COR-L47 (cell line): ENCODE data around the gene DTD2.
"Not testable (repeated sequence)": the region's sequence is repeated elsewhere in the genome, so short reads cannot be mapped to it uniquely, and the experiment has no call there.

Experiments
- DNase-seq: peaks from one replicate; lab custom pipeline; 2025; lab: John Stamatoyannopoulos, UW

DTD2 gene

GRCh38 chr14:31456841-31457664 lies at the start of gene DTD2:
DTD2 (minus strand) TSS chr14:31457506; CDS start chr14:31457393, 113 bp downstream.
- peak; percentile 93 for DNase-seq

- DNase-seq = no peak
Measured at GRCh38 chr14:31505411-31505810, 48.1 kb upstream of the DTD2 start.

DNA sequence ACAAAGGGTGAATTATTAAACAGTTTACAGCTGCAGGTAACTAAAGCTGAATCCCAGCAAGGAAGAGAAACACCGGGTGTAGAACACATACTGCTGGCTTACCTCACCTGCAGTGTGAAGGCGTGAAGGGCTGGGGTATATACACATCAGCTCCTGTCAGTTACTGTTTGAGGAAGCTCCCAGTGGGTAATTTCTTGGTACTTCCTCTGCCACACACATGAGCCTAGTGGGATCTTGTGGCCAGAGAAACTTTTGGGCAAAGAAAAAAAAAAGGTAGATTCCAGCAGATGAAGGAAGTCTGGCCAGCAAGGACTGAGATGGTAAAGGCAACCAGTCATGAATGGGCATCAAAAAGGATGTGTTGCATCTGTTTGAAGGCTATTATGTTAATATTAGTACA lies 44.6 kb upstream of the DTD2 start:
- DNase-seq = no peak

- no peak for DNase-seq
Measured at GRCh38 chr14:31492759-31493498, 35.6 kb upstream of the DTD2 start.

- no peak for DNase-seq
Measured at GRCh38 chr14:31489691-31490090, 32.4 kb upstream of the DTD2 start.

DNA sequence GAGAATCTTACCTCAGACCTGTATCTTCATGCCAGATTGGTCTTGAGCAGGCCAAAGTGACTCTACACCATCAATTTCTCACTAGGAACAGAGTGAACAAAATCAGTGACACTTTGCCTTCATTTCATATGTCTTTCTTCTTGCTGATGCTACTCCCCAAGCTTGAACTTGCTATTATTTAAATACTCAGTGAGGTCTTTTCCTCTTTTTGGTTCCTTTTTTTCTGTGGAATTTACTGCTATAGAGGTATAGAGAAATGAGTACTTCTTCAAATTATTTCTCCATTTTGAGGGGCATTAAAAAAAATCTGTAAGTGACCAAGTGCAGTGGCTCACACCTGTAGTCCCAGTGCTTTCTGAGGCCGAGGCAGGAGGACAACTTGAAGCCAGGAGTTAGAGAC lies 30.6 kb upstream of the DTD2 start, which contains the start of gene GPR33:
Gene GPR33, minus strand, starts transcription at position 154 of the 400 bp plus-strand sequence. CDS start 4,074 bp downstream, outside the sequence.
- no peak for DNase-seq

GRCh38 chr14:31486764-31487163 lies 29.5 kb upstream of the DTD2 start:
- no peak for DNase-seq

- DNase-seq = no peak
Measured at GRCh38 chr14:31484754-31485153, 27.4 kb upstream of the DTD2 start.

- no peak for DNase-seq
Measured at GRCh38 chr14:31480156-31480555, 22.9 kb upstream of the DTD2 start.

DNA sequence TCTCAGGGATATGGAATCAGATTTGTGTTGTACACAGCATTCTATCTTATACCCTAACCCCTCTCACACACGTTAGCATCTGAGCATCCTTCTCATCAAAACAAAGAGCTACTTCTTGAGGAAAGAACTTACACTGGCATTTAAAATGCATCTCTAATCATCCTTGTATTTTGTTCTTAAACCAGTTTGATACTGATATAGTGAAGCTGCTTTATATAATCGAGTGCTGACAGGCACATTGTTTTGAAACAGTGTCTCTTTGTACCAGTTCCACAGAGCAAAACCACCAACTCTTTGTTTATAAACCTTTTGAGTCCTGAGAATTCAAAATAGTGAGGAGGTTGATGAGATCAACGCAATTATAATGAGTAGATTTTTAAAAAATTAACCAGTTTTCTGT lies 21.7 kb upstream of the DTD2 start:
- no peak for DNase-seq

GRCh38 chr14:31477248-31477647 lies 19.9 kb upstream of the DTD2 start:
- DNase-seq = no peak

DNA sequence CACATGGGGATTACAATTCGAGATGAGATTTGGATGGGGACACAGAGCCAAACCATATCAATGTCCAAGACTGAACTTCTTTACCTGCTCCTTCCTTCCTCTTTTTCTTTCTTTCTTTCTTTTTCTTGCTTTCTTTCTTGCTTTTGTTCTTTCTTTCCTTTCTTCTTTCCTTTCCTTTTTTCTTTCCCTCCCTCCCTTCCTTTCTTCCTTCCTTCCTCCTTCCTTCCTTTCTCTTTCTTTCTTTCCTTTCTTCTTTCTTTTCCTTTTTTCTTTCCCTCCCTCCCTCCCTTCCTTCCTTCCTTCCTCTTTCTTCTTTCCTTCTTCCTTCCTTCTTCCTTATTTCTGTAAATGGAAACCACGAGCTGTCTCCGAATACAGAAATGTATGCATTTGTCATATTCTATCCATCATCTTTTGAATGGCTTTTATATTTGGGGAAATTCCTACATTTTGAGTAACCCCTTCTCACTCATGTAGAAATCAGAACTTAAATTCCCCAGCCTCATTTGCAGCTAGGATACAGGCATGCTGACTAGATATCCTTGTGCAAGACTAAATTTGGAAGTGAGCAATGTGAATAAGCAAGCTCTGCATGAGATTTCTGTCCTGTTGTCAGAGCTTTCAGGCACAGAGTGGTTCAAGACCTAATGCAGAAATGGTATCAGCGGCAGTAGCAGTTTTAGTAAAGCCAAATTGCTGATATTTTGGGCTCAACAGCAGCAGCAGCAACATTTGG lies 19.0 kb upstream of the DTD2 start:
- DNase-seq = no peak

DNA sequence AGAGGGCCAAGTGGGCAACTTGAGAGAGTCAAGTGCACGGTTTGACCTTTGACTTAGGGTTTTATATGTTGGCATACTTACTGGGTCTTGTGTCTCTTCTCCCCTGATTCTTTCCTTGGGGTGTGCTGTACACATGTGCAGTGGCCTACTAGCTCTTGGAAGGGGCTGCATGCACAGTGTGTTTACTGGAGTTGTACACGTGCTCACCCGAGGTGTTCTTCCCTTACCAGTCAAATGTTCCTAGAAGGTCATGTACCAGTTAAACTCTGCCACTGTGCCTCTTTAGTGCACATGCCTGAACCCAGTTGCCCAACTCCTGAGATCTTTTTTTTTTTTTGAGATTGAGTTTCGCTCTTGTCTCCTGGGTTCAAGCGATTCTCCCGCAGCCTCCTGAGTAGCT lies 9.2 kb upstream of the DTD2 start:
- no peak for DNase-seq

DNA sequence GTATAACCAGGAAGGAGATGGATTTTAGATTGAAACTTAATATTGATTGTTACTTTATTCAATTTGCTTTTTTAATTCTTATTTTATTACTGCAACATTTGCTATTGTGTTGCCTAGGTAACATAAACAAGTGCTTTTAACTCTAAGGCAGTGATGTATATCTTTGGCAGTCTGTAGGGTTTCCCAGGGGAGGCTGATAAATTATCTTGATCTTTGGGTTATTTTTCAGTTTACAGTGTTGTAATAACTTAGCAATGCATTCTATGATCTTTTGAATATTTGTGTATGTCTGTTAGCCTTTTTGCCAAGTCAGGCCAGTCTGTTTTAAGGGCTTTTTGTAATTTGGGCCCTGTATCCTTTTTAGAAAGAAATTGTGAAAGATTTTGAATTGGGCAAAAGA lies 7.8 kb upstream of the DTD2 start:
- DNase-seq = no peak

DNA sequence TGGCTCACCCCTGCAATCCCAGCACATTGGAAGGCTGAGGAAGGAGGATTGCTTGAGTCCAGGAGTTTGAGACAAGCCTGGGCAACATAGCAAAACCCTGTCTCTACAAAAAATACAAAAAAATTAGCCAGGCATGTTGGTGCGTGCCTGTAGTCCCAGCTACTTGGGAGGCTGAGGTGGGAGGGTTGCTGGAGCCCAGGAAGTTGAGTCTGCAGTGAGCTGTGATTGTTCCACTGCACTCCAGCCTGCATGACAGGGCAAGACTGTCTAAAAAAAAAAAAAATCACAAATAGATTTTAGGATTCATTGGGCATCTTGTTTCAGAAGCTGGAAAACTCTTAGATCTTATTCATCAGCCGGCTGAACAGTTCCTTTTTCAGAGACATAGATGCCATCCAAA lies 5.1 kb upstream of the DTD2 start:
- not testable (repeated sequence) for DNase-seq

DNA sequence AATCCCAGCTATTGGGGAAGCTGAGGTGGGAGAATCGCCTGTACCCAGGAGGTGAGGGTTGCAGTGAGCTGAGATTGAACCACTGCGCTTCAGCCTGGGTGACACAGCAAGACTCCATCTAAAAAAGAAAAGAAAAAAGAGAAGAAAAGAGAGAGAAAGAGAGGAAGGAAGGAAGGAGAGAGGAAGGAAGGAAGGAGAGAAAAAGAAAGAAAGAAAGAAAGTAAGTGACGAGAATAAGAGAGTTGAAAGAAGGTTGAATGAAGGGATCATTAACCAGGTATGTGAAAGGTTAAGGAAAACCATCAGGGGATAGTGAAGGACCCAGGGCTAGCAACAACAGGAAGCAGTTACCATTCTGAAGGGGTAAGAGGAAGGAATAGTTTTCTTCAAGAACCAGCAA lies 4.2 kb upstream of the DTD2 start:
- no peak for DNase-seq

- no peak for DNase-seq
Measured at GRCh38 chr14:31457665-31458659, 656 bp upstream of the DTD2 start.

- DNase-seq = peak; percentile 17
Measured at GRCh38 chr14:31449971-31450610, 7.2 kb downstream of the DTD2 start.

- no peak for DNase-seq
Measured at GRCh38 chr14:31449136-31449535, 8.2 kb downstream of the DTD2 start.

GRCh38 chr14:31445703-31446102 lies 11.6 kb downstream of the DTD2 start:
- DNase-seq = no peak

DNA sequence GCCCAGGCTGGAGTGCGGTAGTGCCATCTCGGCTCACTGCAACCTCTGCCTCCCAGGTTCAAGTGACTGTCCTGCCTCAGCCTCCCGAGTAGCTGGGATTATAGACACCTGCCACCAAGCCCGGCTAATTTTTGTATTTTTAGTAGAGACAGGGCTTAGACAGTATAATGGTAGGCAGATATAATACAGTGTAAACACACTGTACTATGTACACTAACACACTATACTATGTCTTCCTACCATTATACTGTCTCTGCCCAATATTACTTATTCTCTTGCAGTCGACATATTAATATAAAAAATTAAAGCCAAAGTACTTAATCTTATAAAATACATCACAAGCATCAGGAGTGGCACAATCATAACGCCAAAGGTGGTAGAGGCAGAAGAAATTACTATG lies 15.0 kb downstream of the DTD2 start:
- DNase-seq = no peak
